Calu3 (cell line): Measurements from ENCODE around the gene SH2D4B. TPM values are rescaled to one million over a fixed set of nuclear protein-coding genes. Genes with fewer than 3 reads are reported as not detected.

Source experiments
- BruUV-seq: library from RNA; stranded (reverse); fragments of 400-500 nt; replicated peaks from 2 replicates; lab custom pipeline; 2021; lab: Mats Ljungman, UMichigan
- CTCF ChIA-PET: fragments of 300-600 bp; sonication (Branson Sonifier 250); formaldehyde crosslinking; loops from one replicate; lab custom pipeline; 2022; ENCODE audit warnings: antibody characterized with exemption; lab: Charles Lee
- DNase-seq: peaks from one replicate; pipeline ENCODE4 v3.0.0; 2022
- H3K27ac Mint-ChIP-seq: one replicate; pipeline ENCODE4 v1.8.0; 2022; ENCODE audit warnings: mixed read lengths; ENCODE audit not compliant: unreplicated experiment
- H3K27me3 Mint-ChIP-seq: one replicate; pipeline ENCODE4 v1.8.0; 2022; ENCODE audit warnings: mixed read lengths; ENCODE audit not compliant: unreplicated experiment
- H3K36me3 Mint-ChIP-seq: one replicate; pipeline ENCODE4 v1.8.0; 2022; ENCODE audit warnings: mild to moderate bottlenecking, moderate library complexity, mixed read lengths; ENCODE audit not compliant: insufficient read depth, unreplicated experiment
- H3K4me1 Mint-ChIP-seq: one replicate; pipeline ENCODE4 v1.8.0; 2022; ENCODE audit warnings: mild to moderate bottlenecking, low read depth, mixed read lengths; ENCODE audit not compliant: unreplicated experiment
- H3K4me3 Mint-ChIP-seq: one replicate; pipeline ENCODE4 v1.8.0; 2022; ENCODE audit warnings: mild to moderate bottlenecking, low read depth, moderate library complexity, mixed read lengths; ENCODE audit not compliant: unreplicated experiment
- H3K9me3 Mint-ChIP-seq: one replicate; pipeline ENCODE4 v1.8.0; 2022; ENCODE audit warnings: low read depth, mixed read lengths; ENCODE audit not compliant: unreplicated experiment
- CTCF ChIP-seq: fragments of 200-600 bp; IDR thresholded peaks from one replicate; pipeline ENCODE4 v1.8.0; 2022; ENCODE audit warnings: antibody characterized with exemption; ENCODE audit not compliant: unreplicated experiment
- intact Hi-C: fragments of 100-400 bp; cut with micrococcal nuclease; formaldehyde crosslinking; loops from one replicate; pipeline ENCODE4 v1.10.0; 2022; ENCODE audit not compliant: unreplicated experiment
- total RNA-seq: library from RNA; stranded (reverse); gene quantifications from 2 replicates; pipeline ENCODE4 v1.2.3, GENCODE V29; 2022

SH2D4B gene
- total RNA-seq, 1 experiment from 2014 or later = not detected

GRCh38 chr10:80630324-80630723 is 92.6 kb downstream of the SH2D4B start:
- intact Hi-C loops = no loop called here
- no TSS peak for BruUV-seq
- Mint-ChIP-seq H3K4me3 (no peak overlapping the region), H3K4me1 (no peaks in the 10 kb centered on the region), H3K36me3 (no peaks in the 10 kb centered on the region), H3K9me3 (peaks cover 5% of the 10 kb centered on the region), H3K27me3 (peaks cover 95% of the 10 kb centered on the region), H3K27ac (no peak overlapping the region)
- CTCF ChIA-PET = no interaction called here
- no peak for TF ChIP-seq CTCF
- no peak for DNase-seq

- H3K27ac Mint-ChIP-seq = no peak overlapping the region
- H3K4me1 Mint-ChIP-seq = no peaks in the 10 kb centered on the region
- no peak for DNase-seq
- no TSS peak for BruUV-seq
- H3K9me3 Mint-ChIP-seq = no peaks in the 10 kb centered on the region
- peaks cover 91% of the 10 kb centered on the region for H3K27me3 Mint-ChIP-seq
- intact Hi-C loops = no loop called here
- no peak for TF ChIP-seq CTCF
- CTCF ChIA-PET = no interaction called here
- no peaks in the 10 kb centered on the region for H3K36me3 Mint-ChIP-seq
- H3K4me3 Mint-ChIP-seq = no peak overlapping the region
Measured at GRCh38 chr10:80632742-80633141, 95.0 kb downstream of the SH2D4B start.

DNA sequence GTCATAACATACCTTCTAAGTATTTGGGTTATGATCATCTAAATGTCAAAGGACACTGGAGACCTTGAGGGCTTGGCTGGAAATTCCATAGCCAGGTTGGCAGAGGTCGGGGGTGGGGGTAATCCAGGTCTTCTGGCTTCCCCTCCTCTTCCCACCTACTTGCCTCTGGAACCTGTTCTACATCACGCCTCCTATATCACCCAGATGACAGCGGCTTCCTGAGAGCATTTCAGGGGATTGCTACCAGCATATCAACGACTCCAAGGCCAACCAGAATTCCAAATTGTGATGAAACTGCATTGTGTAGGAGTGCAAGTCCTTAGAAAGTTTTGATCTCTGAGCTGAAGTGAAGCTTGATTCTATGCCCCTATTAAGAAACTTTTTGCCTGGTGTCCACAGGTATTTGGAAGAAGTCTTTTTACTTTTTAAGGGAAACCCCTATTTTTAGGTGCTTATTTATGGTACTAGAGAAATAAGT is 95.7 kb downstream of the SH2D4B start:
- Mint-ChIP-seq H3K27me3 (peaks cover 91% of the 10 kb centered on the region), H3K36me3 (no peaks in the 10 kb centered on the region)
- BruUV-seq = no TSS peak

GRCh38 chr10:80633910-80634309 is 96.2 kb downstream of the SH2D4B start:
- no peaks in the 10 kb centered on the region for H3K9me3 Mint-ChIP-seq
- intact Hi-C loops = no loop called here
- no peak for TF ChIP-seq CTCF
- no peak for DNase-seq
- H3K27me3 Mint-ChIP-seq = peaks cover 91% of the 10 kb centered on the region
- no peaks in the 10 kb centered on the region for H3K4me1 Mint-ChIP-seq
- BruUV-seq = no TSS peak
- CTCF ChIA-PET = interaction anchor here (1.1 kb wide), 1 partner anchor 29 kb away, joined by 3 read pairs; no protein-coding TSS in a partner anchor
- no peak overlapping the region for H3K4me3 Mint-ChIP-seq
- H3K27ac Mint-ChIP-seq = no peak overlapping the region
- no peaks in the 10 kb centered on the region for H3K36me3 Mint-ChIP-seq

More for the DNA sequence above, 95.7 kb downstream of the SH2D4B start:
- no peak for DNase-seq
- intact Hi-C loops = no loop called here
- Mint-ChIP-seq H3K4me3 (no peak overlapping the region), H3K27ac (no peak overlapping the region), H3K9me3 (no peaks in the 10 kb centered on the region), H3K4me1 (no peaks in the 10 kb centered on the region)
- CTCF ChIA-PET = interaction anchor here (1.1 kb wide), 1 partner anchor 29 kb away, joined by 3 read pairs; no protein-coding TSS in a partner anchor
- TF ChIP-seq CTCF = no peak
